ENCODE data around the gene EED.

EED gene, protein sequence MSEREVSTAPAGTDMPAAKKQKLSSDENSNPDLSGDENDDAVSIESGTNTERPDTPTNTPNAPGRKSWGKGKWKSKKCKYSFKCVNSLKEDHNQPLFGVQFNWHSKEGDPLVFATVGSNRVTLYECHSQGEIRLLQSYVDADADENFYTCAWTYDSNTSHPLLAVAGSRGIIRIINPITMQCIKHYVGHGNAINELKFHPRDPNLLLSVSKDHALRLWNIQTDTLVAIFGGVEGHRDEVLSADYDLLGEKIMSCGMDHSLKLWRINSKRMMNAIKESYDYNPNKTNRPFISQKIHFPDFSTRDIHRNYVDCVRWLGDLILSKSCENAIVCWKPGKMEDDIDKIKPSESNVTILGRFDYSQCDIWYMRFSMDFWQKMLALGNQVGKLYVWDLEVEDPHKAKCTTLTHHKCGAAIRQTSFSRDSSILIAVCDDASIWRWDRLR

DNA sequence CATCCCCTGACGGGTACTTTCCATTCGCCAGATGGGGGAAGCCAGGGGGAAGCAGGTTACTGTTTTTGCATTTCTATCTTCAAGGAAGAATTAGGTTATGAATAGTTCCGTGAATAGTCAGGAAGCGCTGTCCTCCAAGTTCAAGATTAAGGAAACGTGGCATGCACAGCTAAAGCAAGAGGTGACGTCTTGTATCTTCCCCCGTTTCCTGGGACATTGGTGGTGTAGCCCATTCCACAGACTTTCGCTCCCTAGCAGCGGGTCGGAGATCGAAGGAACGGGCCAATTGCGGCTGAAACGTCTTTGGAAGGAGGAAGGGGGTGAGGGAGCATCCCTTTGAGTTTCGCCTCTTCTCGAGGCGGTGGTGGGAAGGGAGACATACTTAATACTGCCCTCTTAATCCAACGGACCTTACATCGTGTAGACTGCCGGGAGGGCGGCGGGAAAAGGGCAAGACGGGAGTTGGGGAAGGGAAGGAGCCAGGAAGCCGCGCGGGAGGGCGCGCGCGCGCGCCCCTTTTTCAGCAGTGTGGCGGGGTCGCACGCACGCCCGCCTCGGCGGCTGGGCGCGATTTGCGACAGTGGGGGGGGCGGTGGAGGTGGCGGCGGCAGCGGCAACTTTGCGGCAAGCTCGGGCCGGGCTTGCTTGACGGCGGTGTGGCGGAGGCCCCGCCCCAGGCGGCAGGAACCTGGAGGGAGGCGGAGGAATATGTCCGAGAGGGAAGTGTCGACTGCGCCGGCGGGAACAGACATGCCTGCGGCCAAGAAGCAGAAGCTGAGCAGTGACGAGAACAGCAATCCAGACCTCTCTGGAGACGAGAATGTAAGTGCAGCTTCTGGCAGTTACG is at the start of gene EED:
EED (plus strand) TSS at position 232 of the 847 bp plus-strand sequence; CDS start at position 709, 477 bp downstream.
- DNase-seq (ENCODE audit: low read depth in 2 of 2), result peak; percentile 88 to 90

GRCh38 chr11:86194998-86195397 is 49.6 kb upstream of the EED start:
- DNase-seq (ENCODE audit: low read depth in 2 of 2), result no peak

DNA sequence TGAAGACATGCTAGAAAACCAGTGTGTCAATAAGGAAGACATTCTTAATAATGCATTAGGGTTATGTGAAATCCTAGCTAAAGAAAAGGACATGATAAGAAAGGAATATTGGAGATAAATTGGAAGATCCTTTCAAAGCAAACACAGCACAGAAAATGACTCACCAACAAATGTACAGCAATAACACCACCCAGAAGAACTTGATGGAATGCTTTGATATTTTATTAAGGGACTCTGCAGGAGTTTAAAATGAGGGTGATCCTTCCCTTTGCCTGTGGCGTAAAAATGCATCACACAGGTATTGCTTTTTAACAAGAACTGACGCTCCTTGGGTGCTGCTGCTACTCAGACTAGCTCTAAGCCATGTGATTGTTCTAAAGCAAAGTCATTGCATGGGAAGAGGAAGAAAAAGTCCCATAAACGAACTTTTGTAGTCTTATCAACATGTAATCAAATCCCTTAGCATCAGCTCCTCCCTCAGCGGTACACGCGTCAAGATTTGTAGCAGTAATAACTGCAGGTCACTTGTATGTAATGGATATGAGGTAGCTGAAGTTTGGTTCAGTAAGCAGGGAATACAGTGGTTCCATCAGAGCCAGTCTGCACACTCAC is 48.4 kb upstream of the EED start:
- no peak for DNase-seq (ENCODE audit: low read depth in 2 of 2)

DNA sequence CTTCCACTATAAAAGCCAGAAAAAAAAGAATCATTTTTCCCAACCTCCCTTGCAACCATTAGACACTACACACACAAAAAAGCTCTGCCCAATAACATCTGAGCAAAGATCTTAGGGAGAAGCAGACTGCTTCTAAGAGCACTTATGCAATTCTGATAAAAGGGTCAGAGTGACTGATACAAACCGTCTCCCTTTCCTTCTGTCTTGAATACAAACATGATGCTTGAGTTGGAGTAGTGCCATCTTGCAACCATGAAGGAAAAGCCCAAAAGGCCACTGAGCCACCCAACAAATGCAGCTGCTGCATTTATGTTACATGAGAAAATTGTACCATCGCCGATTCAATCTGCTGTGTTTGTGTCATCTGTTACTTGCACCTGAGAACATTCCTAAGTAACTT is 47.6 kb upstream of the EED start:
- no peak for DNase-seq (ENCODE audit: low read depth in 2 of 2)

GRCh38 chr11:86197448-86197847 is 47.1 kb upstream of the EED start:
- no peak for DNase-seq (ENCODE audit: low read depth in 2 of 2)

DNA sequence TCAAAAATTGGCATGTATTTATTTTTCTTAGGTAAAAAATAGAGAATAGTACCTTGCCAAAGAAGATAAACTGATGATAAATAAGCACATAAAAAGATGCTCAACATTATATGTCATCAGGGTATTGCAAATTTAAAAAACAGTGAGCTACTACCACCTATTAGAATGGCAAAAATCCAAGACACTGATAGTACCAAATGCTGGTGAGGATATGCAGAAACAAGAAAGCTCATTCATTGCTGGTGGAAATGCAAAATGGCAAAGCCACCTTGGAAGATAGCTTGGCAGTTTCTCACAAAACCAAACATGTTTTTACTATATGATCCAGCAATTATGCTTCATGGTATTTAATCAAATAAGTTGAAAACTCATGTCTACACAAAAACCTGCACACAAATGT is 46.4 kb upstream of the EED start:
- DNase-seq (ENCODE audit: low read depth in 2 of 2), result no peak

DNA sequence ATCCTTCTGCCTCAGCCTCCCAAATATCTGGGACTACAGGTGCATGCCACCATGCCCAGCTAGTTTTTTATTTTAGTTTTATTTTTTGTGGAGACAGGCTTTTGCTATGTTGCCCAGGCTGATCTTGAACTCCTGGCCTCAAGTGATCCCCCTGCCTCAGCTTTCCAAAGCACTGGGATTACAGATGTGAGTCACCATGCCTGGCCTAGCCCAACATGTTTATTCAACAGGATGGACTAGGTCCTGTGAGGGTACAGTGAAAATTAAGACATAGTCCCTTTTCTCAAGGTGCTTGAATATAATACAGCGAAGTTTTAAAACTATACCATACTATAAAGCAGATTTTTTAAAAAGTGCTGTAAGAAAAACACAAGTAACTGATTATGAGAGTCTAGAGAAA is 45.2 kb upstream of the EED start:
- no peak for DNase-seq (ENCODE audit: low read depth in 2 of 2)

DNA sequence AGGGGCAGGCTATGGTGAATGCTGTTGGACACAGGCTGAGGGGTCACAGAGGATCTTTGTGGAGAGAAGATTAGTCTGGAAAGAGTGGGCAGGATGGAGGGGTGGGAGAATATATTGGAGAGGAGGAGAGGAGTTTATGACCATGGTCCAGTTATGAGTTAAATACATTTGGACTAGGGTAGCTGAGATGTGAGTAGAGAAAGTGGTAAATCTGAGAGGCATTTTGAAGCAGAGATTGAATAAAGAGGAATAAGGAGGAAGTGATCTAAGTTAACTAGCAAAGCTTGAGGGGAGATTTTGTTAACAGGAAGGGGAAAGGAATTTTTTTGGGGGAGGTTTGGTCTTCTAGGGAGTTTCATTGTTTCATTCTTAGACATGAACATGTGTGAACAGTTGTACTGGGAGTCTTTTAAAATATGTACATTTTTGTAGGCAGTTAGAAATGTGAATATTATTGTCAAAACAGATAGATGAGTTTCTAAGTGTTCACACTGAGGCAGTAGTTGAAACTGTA is 43.1 kb upstream of the EED start:
- no peak for DNase-seq (ENCODE audit: low read depth in 2 of 2)

GRCh38 chr11:86202013-86202336 is 42.6 kb upstream of the EED start:
- DNase-seq (ENCODE audit: low read depth in 2 of 2), result no peak

GRCh38 chr11:86204356-86204755 is 40.2 kb upstream of the EED start:
- no peak for DNase-seq (ENCODE audit: low read depth in 2 of 2)

- DNase-seq (ENCODE audit: low read depth in 2 of 2), result no peak
These were observed 38.9 kb upstream of the EED start for GRCh38 chr11:86205421-86206336.

- no peak for DNase-seq (ENCODE audit: low read depth in 2 of 2)
These were observed 38.2 kb upstream of the EED start for GRCh38 chr11:86206337-86206695.

GRCh38 chr11:86207413-86207812 is 37.1 kb upstream of the EED start:
- no peak for DNase-seq (ENCODE audit: low read depth in 2 of 2)

DNA sequence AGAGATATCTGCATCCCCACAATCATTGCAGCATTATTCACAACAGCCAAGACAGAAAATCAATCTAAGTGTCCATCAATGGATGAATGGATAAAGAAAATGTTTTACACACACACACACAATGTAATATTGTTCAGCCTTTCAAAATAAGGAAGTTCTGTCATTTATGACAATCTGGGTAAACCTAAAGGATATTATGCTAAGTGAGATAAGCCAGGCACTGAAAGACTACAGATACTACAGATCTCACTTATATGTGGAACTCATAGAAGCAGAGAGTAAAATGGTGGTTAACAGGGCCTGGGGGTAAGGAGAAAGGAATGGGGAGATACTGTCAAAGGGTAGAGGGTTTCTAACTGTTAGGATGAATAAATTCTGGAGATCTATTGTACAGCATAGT is 36.0 kb upstream of the EED start:
- DNase-seq (ENCODE audit: low read depth in 2 of 2), result no peak

DNA sequence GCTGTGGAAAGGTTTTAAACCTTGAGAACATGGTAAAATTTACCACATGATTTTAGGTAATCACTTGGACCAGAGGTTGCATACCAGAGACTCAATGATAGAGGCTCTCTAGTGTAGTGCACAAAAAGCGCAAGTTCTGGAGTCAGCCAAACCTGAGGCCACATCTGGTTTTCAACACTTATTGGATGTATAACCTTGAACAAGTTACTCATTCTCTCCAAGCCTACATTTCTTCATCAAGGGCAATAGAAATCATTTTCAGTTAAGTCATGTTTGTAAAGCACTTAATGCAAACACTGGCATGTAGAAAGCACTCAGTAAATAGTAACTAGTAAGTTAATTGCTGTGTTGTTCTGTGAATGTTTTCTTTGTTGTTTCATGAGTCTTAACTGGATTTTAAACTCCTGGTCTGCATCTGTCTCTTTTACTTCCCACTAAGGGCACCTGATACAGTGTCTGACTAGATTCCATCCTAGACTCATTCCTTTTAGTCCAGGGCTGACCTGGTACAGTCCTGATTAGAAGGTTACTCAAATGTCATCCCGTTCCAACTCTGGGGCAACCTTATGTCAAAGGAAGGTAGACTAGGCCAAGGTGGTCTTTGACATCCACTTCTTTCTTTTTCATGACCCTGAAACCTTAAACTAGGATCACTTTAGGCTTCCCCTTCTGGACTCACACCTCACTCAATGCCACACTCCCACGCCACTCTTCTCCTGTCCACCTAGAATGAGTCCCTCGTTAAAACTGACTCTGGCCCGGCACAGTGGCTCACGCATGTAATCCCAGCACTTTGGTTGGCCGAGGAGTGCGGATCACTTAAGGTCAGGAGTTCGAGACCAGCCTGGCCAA is 34.5 kb upstream of the EED start:
- no peak for DNase-seq (ENCODE audit: low read depth in 2 of 2)

- DNase-seq (ENCODE audit: low read depth in 2 of 2), result no peak
These were observed 33.7 kb upstream of the EED start for GRCh38 chr11:86210898-86211297.

DNA sequence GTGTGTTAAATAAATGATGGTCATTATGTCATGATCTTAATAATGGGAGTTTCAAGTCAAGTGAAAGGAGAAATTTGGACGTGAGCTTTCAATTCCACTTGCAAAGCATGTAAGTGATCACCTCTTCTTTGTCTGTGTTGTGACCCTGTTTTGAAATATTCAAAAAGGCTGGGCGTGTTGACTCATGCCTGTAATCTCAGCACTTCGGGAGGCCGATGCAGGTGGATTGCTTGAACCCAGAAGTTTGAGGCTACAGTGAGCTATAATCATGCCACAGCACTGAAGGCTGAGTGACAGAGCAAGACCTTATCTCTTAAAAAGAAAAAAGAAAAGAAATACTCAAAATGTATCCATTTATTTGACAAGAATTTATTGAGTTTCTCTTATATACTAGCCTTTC is 32.9 kb upstream of the EED start:
- no peak for DNase-seq (ENCODE audit: low read depth in 2 of 2)

GRCh38 chr11:86212019-86212611 is 32.4 kb upstream of the EED start:
- no peak for DNase-seq (ENCODE audit: low read depth in 2 of 2)

DNA sequence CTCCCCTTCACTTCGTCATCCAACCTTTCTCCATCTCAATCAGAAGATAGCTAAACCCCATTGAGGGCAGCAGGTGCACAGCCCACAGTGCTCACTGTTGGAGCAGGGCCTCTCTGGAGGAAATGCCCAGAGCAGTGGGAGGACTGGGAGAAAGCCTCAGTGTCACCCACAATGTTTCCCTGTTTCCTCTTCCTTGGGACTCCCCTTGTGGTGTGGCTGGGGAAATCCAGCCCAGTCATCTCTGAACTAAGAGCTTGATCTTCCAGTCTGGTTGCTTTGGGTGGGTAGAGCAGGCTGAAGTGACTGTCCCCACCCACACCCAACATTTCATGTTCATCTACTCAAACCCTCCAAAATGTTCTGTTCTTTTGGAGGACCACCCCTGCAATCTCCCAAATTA is 29.8 kb upstream of the EED start:
- DNase-seq (ENCODE audit: low read depth in 2 of 2), result peak; percentile 5 to 22

Data from stimulated activated CD8-positive, alpha-beta memory T cell treated with anti-CD3 and anti-CD28 coated beads, Interleukin-15, amount 100 ng/mL, for 4 hours (primary cell).